Liver (tissue), 3 donors: ENCODE measurements around the gene TNXB.

Experiments
- FOXA1 ChIP-seq: IDR thresholded peaks from 2 replicates; pipeline ENCODE4 v1.6.1; 2016; ENCODE audit warnings: antibody characterized with exemption
- JUND ChIP-seq, 2 donors: IDR thresholded peaks; 2 replicates each; pipeline ENCODE4 v1.6.1; 2016; ENCODE audit warnings: antibody characterized with exemption in 2 of 2
- TAF1 ChIP-seq: conservative IDR thresholded peaks from 2 replicates; pipeline ENCODE4 v1.6.1; 2016; ENCODE audit warnings: antibody characterized with exemption, mild to moderate bottlenecking
- YY1 ChIP-seq: IDR thresholded peaks from 2 replicates; pipeline ENCODE4 v1.6.1; 2016; ENCODE audit warnings: antibody characterized with exemption, mild to moderate bottlenecking
- TF ChIP-seq, protein P1 (sequence below): fragments of 150-350 bp; IDR thresholded peaks from 2 replicates; pipeline ENCODE4 v1.5.1; 2017; ENCODE audit warnings: improper control_type of control experiment, low read depth, low read length; ENCODE audit not compliant: missing input control
- TF ChIP-seq, protein P2 (sequence below): IDR thresholded peaks from 2 replicates; pipeline ENCODE4 v1.6.1; 2016; ENCODE audit warnings: antibody characterized with exemption
- TF ChIP-seq, protein P3 (sequence below): IDR thresholded peaks from 2 replicates; pipeline ENCODE4 v1.6.1; 2016; ENCODE audit warnings: antibody characterized with exemption
- TF ChIP-seq, protein P4 (sequence below): IDR thresholded peaks from 2 replicates; pipeline ENCODE4 v1.6.1; 2016; ENCODE audit warnings: antibody characterized with exemption
- donor health status: healthy.
- donor health status: healthy.

DNA sequence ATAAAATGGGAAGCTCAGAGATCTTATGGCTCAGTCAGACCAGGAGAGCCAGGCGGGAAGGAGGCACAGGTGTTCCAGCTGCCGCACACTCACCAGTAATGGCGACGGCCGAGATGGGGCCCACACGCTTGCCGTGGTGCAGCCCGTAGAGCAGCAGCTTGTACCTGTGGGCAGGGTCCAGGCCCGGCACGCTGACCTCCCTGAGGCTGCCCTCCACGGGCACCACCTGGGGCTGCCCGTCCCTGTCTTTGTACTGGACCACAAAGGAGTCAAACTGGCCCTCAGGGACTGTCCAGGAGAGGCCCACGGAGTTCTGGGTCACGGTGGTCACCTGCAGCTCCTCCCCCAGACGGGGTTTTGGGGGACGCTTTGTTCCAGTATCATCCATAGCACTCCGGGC lies 39.7 kb downstream of the TNXB start:
- TF ChIP-seq, protein P1, sequence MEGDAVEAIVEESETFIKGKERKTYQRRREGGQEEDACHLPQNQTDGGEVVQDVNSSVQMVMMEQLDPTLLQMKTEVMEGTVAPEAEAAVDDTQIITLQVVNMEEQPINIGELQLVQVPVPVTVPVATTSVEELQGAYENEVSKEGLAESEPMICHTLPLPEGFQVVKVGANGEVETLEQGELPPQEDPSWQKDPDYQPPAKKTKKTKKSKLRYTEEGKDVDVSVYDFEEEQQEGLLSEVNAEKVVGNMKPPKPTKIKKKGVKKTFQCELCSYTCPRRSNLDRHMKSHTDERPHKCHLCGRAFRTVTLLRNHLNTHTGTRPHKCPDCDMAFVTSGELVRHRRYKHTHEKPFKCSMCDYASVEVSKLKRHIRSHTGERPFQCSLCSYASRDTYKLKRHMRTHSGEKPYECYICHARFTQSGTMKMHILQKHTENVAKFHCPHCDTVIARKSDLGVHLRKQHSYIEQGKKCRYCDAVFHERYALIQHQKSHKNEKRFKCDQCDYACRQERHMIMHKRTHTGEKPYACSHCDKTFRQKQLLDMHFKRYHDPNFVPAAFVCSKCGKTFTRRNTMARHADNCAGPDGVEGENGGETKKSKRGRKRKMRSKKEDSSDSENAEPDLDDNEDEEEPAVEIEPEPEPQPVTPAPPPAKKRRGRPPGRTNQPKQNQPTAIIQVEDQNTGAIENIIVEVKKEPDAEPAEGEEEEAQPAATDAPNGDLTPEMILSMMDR: no peak
- TF ChIP-seq JUND (IDR thresholded peaks at IDR 0.05): no peak
- TF ChIP-seq, protein P2, sequence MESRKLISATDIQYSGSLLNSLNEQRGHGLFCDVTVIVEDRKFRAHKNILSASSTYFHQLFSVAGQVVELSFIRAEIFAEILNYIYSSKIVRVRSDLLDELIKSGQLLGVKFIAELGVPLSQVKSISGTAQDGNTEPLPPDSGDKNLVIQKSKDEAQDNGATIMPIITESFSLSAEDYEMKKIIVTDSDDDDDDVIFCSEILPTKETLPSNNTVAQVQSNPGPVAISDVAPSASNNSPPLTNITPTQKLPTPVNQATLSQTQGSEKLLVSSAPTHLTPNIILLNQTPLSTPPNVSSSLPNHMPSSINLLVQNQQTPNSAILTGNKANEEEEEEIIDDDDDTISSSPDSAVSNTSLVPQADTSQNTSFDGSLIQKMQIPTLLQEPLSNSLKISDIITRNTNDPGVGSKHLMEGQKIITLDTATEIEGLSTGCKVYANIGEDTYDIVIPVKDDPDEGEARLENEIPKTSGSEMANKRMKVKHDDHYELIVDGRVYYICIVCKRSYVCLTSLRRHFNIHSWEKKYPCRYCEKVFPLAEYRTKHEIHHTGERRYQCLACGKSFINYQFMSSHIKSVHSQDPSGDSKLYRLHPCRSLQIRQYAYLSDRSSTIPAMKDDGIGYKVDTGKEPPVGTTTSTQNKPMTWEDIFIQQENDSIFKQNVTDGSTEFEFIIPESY: no peak
- TF ChIP-seq, protein P3, sequence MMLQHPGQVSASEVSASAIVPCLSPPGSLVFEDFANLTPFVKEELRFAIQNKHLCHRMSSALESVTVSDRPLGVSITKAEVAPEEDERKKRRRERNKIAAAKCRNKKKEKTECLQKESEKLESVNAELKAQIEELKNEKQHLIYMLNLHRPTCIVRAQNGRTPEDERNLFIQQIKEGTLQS: no peak
- TF ChIP-seq TAF1: no peak
- TF ChIP-seq, protein P4, sequence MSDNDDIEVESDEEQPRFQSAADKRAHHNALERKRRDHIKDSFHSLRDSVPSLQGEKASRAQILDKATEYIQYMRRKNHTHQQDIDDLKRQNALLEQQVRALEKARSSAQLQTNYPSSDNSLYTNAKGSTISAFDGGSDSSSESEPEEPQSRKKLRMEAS: no peak
- no peak for TF ChIP-seq YY1
- no peak for TF ChIP-seq FOXA1
